GM20431 (cell line): ENCODE measurements around the gene LEMD3.

ENCODE experiments used
- in situ Hi-C: fragments of 300-500 bp; cut with MseI, MboI; formaldehyde crosslinking; loops from one replicate; pipeline ENCODE4 v1.15.0; 2020; ENCODE audit warnings: low sequenced_read_pairs; ENCODE audit not compliant: unreplicated experiment

The LEMD3 gene

DNA sequence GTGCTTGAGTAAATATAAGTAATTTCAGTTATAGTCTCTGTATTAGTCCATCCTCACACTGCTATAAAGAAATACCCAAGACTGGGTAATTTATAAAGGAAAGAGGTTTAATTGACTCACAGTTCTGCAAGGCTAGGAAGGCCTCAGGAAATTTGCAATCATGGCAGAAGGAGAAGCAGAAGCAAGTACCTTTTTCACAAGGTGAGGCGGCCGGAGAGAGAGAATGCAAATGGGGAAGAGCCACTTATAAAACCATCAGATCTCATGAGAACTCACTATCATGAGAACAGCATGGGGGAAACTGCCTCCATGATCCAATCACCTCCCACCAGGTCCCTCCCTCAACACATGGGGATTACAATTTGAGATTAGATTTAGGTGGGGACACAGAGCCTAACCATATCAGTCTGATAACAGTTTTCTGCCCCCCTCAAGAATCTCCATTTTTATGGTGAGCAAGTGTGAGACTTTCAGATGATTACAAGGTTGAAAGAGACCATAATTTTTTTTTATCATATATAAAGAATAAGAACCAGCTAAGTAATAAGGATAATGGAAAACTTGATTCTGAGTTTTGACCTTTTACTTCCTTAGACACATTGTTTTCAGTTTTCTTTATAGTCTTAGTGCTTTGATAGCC, 35.6 kb downstream of the LEMD3 start:
- in situ Hi-C loops: no loop called here

- in situ Hi-C loops: no loop called here
These were observed 36.5 kb downstream of the LEMD3 start for GRCh38 chr12:65205886-65206285.

DNA sequence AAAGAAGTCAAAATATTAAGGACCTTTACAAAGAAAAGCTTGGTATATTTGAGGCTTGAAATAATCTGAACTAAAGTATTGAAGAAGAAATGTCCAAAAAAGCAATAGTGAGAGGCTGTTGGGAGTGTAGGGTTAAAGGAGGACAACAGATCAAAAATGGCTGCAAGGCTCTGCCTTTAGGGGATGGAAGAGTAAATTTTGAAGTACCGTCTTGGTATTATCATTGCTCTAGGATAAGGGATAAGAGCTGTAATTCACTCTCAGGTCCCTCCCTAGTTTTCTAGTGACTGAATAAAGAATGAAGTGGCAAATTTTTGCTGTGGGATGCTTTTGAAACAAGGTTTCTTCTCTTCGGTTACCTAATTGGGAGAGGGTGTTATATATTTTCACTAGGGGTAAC, 38.7 kb downstream of the LEMD3 start:
- in situ Hi-C loops: no loop called here

DNA sequence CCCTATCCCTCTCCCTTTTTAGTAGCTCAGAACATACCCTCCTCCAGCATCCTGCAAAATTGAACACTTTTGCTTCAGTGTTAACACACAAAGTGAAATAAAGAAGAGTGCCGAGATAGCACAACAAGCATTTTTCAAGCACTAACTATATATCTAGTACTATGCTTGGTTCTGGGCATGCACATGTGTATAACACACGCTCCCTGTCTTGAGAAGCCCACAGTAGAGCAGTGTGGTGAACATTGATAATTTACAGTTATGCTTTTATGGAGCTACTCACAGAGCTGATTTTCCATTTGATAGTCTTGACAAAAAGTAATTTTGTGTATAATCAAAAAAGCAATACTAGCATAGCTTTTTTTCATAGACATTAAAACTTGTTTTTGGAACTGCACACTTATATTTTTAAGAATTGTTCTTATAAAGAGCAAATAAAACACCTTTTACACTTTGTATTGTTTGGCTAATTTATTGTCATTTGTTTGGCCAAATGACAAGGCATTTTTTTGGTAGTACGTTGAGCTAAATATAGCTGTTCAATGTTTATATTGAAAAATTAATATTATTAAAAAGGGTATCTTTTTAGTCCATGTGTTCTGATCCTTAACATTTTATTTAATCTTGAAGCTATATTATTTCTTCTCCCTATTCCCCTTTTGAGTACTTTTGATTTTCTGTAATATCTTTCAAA, 39.7 kb downstream of the LEMD3 start:
- in situ Hi-C loops: no loop called here

GRCh38 chr12:65209655-65210043, 40.3 kb downstream of the LEMD3 start:
- in situ Hi-C loops: no loop called here

- in situ Hi-C loops: no loop called here
These were observed 47.7 kb downstream of the LEMD3 start for GRCh38 chr12:65217086-65217485.

DNA sequence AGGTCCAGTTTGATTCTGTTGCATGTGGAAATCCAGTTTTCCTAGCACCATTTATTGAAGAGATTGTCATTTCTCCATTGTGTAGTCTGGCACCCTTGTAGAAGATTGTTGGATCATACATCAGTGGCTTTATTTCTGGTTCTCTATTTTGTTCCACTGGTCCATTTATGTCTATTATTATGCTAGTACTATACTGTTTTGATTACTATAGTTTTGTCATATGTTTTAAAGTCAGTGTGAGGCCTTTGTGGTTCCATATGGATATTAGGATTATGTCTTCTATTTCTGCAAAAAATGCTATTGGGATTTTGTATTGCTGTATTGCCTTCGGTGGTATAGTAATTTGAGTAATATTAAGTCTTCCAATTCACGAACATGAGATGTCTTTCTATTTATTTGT, 51.4 kb downstream of the LEMD3 start:
- in situ Hi-C loops: no loop called here

DNA sequence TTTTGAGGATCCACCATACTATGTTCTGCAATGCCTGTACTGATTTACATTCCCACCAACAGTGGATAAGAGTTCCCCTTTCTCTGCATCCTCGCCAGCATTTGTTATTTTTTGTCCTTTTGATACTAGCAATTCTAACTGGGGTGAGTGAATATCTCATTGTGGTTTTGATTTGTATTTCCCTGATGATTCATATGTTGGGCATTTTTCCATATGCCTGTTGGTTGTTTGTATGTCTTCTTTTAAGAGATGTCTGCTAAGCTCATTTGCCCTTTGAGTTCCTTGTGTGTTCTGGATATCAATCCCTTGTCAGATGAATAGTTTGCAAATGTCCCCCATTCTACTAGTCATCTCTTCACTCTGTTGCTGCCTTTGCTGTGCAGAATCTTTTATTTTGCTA, 60.1 kb downstream of the LEMD3 start:
- in situ Hi-C loops: no loop called here

DNA sequence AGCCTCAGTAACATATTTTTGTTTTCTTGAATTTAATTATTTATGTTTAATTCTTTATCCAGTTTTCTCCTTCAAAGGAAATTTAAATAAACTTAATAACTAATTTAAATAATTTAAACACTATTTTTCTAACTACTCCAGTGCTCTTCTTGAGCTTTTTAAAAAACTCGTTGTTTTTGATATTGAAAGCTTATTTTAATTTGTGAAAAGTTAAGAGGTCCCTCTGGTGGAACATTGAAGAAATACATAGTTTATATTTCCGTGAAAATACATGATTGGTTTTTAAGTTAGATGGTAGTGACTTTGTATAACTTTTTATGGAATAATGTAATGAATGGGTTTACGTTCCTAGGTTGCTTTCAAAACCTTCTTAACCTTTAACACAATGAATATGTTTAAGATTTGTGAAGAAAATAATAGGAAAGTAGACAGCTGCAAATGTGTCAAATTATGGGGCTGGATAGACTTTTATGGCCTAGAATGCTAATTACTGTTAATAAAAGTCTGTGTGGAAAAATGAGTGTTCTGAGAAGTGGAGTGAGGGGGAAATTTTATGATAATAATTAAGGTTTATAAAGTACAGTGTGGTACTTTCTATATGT, 63.2 kb downstream of the LEMD3 start:
- in situ Hi-C loops: no loop called here

GRCh38 chr12:65237153-65237552, 67.8 kb downstream of the LEMD3 start:
- in situ Hi-C loops: no loop called here

GRCh38 chr12:65238609-65239008, 69.2 kb downstream of the LEMD3 start:
- in situ Hi-C loops: no loop called here

DNA sequence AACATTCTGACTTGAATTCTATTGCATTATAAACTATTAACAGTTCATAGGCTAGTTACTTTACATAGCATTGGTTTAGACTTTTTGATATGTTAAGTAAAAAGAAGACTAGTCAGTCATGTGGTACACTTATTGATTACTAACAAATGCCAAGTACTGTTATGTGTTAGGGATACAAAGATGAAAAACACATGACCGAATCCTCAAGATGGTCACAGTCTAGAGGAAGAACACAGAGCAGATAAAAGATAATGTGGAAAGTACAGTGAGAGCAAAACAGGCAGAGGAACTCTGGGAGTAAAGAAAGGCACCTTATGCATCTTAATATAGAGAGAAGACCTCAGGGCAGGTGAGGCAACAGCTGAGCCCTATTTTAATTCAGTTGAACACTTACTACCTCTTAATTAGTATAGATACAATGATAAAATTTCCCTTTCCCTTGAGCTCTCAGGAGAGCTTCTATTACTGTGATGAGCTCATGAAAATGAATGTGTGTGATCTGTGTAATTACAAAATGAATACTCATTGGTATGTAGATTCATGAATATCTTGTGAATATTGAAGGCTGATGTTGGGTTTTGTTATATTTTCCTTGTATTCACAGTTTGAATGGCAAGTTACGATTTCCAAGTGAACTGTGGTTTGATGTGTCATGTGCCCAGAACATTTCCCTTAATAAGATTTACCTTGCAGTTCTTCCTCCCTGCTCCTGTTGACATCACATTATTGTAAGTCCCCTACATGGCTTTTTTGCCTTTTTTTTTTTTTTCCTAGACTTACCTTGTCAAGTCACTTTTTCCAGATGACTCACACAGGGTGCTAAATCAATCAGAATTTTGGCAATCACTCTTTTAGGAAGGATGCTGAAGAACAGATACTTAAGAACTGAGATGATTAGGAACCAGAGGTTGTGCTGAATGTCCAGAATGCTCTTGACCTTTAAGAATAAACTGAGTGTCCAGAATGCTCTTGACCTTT, 79.6 kb downstream of the LEMD3 start:
- in situ Hi-C loops: no loop called here

DNA sequence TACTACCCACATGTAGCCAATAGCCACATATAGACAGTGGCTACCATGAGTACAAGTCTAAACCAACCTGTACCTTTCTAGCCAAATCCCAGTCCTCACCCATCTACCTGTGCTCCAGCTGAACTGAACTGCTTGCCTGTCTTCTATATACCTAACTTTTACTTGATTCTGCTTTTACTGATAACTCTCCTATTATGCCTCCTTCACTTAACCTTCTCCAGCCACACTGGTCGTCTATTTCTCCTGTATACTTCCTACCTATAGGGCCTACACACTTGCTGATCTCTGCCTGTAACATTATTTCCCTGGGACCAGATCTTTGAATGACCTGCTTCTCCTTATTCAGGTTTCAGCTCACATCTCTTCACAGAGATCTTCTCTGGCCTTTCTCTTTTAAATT, 83.1 kb downstream of the LEMD3 start:
- in situ Hi-C loops: loop anchor here (25.0 kb wide), 1 partner anchor 365 kb away; no protein-coding TSS in a partner anchor

DNA sequence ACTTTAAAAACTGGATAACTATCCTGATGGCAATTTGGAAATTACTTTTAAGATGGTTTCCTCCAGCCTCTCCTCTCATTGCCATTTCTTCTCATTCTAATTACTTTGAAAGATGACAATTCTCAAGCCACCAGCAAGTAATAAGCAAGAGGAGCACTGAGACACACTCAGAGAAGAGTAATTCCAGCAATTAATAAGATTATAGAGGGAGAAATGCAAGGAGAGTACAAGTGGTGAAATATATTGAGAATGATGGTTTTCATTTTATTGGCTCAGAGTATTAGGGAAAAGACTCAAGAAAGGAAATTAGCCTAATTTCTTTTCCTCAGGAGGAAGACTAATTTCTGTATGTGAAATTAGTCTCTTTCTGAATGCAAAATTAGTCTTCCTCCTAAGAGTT, 88.6 kb downstream of the LEMD3 start:
- in situ Hi-C loops: loop anchor here (25.0 kb wide), 1 partner anchor 371 kb away; no protein-coding TSS in a partner anchor

GRCh38 chr12:65259501-65259900, 90.1 kb downstream of the LEMD3 start:
- in situ Hi-C loops: loop anchor here (25.0 kb wide), 1 partner anchor 372 kb away; no protein-coding TSS in a partner anchor

DNA sequence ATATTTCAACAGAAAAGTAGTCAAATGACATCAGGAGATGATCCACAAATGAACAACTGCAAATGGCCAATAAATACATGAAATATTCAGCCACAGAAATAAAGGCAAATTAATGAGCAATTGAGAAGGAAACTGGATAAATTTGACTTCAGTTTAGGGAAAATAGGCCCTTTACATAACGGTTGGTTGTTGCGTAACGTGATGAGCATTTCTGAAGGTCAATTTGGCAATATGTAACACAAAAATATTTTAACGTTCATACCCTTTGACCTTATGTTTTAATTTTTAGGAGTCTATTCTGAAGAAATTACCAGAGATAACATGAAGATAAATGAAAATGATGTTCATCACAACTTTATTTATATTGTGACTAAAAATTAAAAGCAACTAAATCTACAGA, 94.4 kb downstream of the LEMD3 start:
- in situ Hi-C loops: loop anchor here (25.0 kb wide), 1 partner anchor 376 kb away; no protein-coding TSS in a partner anchor

- in situ Hi-C loops: loop anchor here (25.0 kb wide), 1 partner anchor 379 kb away; no protein-coding TSS in a partner anchor
These were observed 97.0 kb downstream of the LEMD3 start for GRCh38 chr12:65266408-65266807.

- in situ Hi-C loops: loop anchor here (25.0 kb wide), 1 partner anchor 382 kb away; no protein-coding TSS in a partner anchor
These were observed 100.2 kb downstream of the LEMD3 start for GRCh38 chr12:65269603-65270002.

DNA sequence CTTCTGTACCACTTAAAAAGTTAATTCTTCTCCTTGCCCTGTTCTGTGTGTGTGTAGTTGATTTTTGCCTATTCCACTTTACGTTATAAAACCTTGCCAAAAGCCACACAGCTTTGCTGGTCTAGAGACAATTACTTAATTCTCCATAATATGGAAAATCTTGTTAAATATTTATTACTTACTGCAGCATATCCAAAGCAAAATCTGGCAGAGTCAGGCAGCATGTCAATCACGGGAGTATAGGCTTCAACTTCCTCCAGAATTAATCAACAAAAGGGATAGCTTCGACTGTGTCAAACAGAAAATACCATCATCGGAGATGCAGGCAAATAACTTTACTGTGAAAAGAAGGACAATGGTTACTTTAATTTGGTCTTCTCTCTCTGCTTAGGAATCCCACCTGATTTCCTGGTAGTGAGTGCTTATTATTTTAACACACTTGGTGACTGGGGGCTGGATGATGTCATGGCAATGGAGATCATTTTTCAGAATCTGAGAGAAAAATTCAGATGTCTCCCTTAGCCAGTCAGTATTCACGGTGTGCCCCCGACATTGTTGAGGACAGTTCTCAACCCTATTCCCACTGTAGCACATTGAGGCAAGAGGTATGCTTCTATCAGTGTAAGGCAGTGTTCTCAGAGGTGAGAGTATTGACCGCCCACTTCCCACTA, 105.4 kb downstream of the LEMD3 start:
- in situ Hi-C loops: loop anchor here (25.0 kb wide), 2 partner anchors 387 to 813 kb away; no protein-coding TSS in a partner anchor
